WTC11 (cell line): ENCODE data around the gene GSPT1. TPM values are rescaled to one million over a fixed set of nuclear protein-coding genes. Genes with fewer than 3 reads are reported as not detected.
"Not testable (repeated sequence)": the region's sequence is repeated elsewhere in the genome, so short reads cannot be mapped to it uniquely, and the experiment has no call there.

ENCODE experiments used
- ATAC-seq: fragments of 200-7000 bp; cut with Tn5 transposase; 2 replicates; pipeline ENCODE4 v1.10.0; 2021; ENCODE audit warnings: mild to moderate bottlenecking, moderate library complexity
- CTCF ChIA-PET: fragments of 300-600 bp; sonication (Branson Sonifier 250); formaldehyde crosslinking; loops from one replicate; lab custom pipeline; 2021; ENCODE audit warnings: antibody characterized with exemption; lab: Charles Lee
- POLR2A ChIA-PET: fragments of 350-600 bp; sonication (Branson Sonifier 250); formaldehyde crosslinking; loops from one replicate; lab custom pipeline; 2021; ENCODE audit warnings: antibody characterized with exemption; lab: Charles Lee
- DNase-seq: peaks from one replicate; pipeline ENCODE4 v3.0.0; 2021; ENCODE audit warnings: low spot score
- H3K27ac Mint-ChIP-seq: 2 replicates; pipeline ENCODE4 v1.8.0; 2021; ENCODE audit warnings: mixed read lengths
- H3K27me3 Mint-ChIP-seq: 2 replicates; pipeline ENCODE4 v1.8.0; 2021; ENCODE audit warnings: low read depth, mild to moderate bottlenecking, moderate library complexity, mixed read lengths
- H3K36me3 Mint-ChIP-seq: 2 replicates; pipeline ENCODE4 v1.8.0; 2021; ENCODE audit warnings: mixed read lengths
- H3K4me1 Mint-ChIP-seq: 2 replicates; pipeline ENCODE4 v1.8.0; 2022; ENCODE audit warnings: mixed read lengths
- H3K4me3 Mint-ChIP-seq: 2 replicates; pipeline ENCODE4 v1.8.0; 2021; ENCODE audit warnings: mild to moderate bottlenecking, moderate library complexity, mixed read lengths
- H3K9me3 Mint-ChIP-seq: 2 replicates; pipeline ENCODE4 v1.8.0; 2021; ENCODE audit warnings: mixed read lengths
- EMX1 ChIP-seq: fragments of 250-450 bp; sonication (Bioruptor Pico); IDR thresholded peaks from 2 replicates; pipeline ENCODE4 v1.8.0; 2021; ENCODE audit warnings: mild to moderate bottlenecking
- JAZF1 ChIP-seq: fragments of 250-450 bp; sonication (Bioruptor Pico); IDR thresholded peaks from 2 replicates; pipeline ENCODE4 v1.9.0; 2021; ENCODE audit warnings: moderate library complexity, mild to moderate bottlenecking, inconsistent platforms
- JUN ChIP-seq: sonication (generic); formaldehyde crosslinking; IDR thresholded peaks from 2 replicates; pipeline ENCODE4 v1.8.0; 2023; ENCODE audit warnings: mild to moderate bottlenecking, missing genetic modification reagents
- NFE2L1 ChIP-seq: sonication (generic); formaldehyde crosslinking; IDR thresholded peaks from 2 replicates; pipeline ENCODE4 v1.8.1; 2023; ENCODE audit warnings: missing genetic modification reagents
- NR2C2 ChIP-seq: sonication (generic); formaldehyde crosslinking; IDR thresholded peaks from 2 replicates; pipeline ENCODE4 v1.8.0; 2022; ENCODE audit warnings: mild to moderate bottlenecking, missing genetic modification reagents
- PRRX2 ChIP-seq: fragments of 250-450 bp; sonication (Bioruptor Pico); IDR thresholded peaks from 2 replicates; pipeline ENCODE4 v1.8.0; 2021; ENCODE audit warnings: mild to moderate bottlenecking
- RELA ChIP-seq: sonication (generic); formaldehyde crosslinking; IDR thresholded peaks from 2 replicates; pipeline ENCODE4 v1.8.1; 2022; ENCODE audit warnings: missing genetic modification reagents, mild to moderate bottlenecking, borderline replicate concordance
- SMAD3 ChIP-seq: sonication (generic); formaldehyde crosslinking; IDR thresholded peaks from 2 replicates; pipeline ENCODE4 v1.8.0; 2022; ENCODE audit warnings: missing genetic modification reagents, mild to moderate bottlenecking, borderline replicate concordance
- ZNF416 ChIP-seq: fragments of 250-450 bp; sonication (Bioruptor Pico); IDR thresholded peaks from 2 replicates; pipeline ENCODE4 v1.9.0; 2021; ENCODE audit warnings: mild to moderate bottlenecking, inconsistent platforms
- total RNA-seq: library from RNA; stranded (reverse); gene quantifications from 3 replicates; pipeline ENCODE4 v1.2.3, GENCODE V29; 2021
- TF ChIP-seq, protein P1 (sequence below): fragments of 250-450 bp; sonication (Bioruptor Pico); conservative IDR thresholded peaks from 2 replicates; pipeline ENCODE4 v1.9.0; 2021; ENCODE audit warnings: mild to moderate bottlenecking
- TF ChIP-seq, protein P2 (sequence below): fragments of 250-450 bp; sonication (Bioruptor Pico); IDR thresholded peaks from 2 replicates; pipeline ENCODE4 v1.9.0; 2021; ENCODE audit warnings: mild to moderate bottlenecking
- TF ChIP-seq, protein P3 (sequence below): fragments of 250-450 bp; sonication (Bioruptor Pico); IDR thresholded peaks from 2 replicates; pipeline ENCODE4 v1.8.0; 2021; ENCODE audit warnings: mild to moderate bottlenecking
- TF ChIP-seq, protein P4 (sequence below): sonication (generic); formaldehyde crosslinking; IDR thresholded peaks from 2 replicates; pipeline ENCODE4 v1.8.1; 2023; ENCODE audit warnings: mild to moderate bottlenecking, missing genetic modification reagents
- TF ChIP-seq, protein P5 (sequence below): sonication (generic); formaldehyde crosslinking; IDR thresholded peaks from 2 replicates; pipeline ENCODE4 v1.8.1; 2022; ENCODE audit warnings: mild to moderate bottlenecking, missing genetic modification reagents, moderate library complexity, borderline replicate concordance
- TF ChIP-seq, protein P6 (sequence below): sonication (generic); formaldehyde crosslinking; IDR thresholded peaks from 2 replicates; pipeline ENCODE4 v1.8.0; 2022; ENCODE audit warnings: missing genetic modification reagents

The GSPT1 gene
- total RNA-seq, 1 experiment from 2014 or later = 190 TPM

DNA sequence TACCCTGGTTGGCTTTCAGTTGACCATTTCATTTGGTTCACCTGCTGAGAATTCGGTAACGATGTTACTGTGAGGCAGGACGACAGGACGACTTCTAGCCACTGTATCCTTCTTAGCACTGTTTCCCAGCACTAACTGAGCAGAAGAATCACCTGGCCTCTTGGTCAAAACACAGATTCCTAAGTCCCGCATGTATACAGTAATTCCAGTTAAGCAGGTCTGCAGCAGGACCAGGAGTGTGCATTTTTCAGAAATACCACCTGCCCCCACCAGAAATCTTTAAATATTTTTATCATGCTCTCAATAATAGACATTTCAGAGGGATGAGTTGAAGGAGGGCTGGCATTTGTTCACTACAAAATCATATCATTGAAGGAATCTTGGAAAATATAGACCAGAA is 87.1 kb downstream of the GSPT1 start:
- no peak for DNase-seq
- TF ChIP-seq RELA (CRISPR knock-in tag) (no peak), JUN (CRISPR knock-in tag) (no peak), JAZF1 (CRISPR knock-in tag) (no peak), SMAD3 (CRISPR knock-in tag) (no peak), ZNF416 (CRISPR knock-in tag) (no peak), EMX1 (no peak), PRRX2 (CRISPR knock-in tag) (no peak), NR2C2 (no peak), NFE2L1 (CRISPR knock-in tag) (no peak)
- TF ChIP-seq, protein P1, sequence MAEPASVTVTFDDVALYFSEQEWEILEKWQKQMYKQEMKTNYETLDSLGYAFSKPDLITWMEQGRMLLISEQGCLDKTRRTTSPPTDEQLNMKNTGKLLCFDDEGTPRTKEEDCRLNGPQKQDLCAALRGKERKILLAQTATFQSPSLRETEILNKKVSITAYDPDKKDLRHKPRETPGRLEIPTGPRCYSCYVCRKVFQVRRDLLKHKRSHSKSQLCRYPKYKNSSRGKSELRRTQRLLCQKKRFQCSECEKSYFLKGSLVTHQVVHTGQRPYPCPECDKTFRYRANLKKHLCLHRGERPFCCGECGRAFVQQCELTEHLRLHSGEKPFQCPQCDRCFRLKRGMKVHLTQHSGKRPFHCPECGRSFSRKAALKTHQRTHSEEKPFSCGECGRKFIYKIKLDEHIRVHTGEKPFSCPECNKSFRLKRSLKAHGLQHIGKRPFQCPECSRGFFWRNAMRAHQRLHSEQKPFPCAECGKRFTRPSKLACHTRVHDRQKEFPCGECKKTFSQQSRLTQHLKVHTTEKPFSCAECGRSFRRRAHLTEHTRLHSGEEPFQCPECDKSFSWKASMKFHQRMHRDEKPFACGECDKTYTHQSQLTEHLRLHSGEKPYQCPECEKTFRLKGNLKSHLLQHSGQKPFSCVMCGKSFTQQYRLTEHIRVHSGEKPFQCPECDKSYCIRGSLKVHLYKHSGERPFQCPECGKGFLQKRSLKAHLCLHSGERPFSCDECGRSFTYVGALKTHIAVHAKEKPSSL (CRISPR knock-in tag) = no peak
- TF ChIP-seq, protein P2, sequence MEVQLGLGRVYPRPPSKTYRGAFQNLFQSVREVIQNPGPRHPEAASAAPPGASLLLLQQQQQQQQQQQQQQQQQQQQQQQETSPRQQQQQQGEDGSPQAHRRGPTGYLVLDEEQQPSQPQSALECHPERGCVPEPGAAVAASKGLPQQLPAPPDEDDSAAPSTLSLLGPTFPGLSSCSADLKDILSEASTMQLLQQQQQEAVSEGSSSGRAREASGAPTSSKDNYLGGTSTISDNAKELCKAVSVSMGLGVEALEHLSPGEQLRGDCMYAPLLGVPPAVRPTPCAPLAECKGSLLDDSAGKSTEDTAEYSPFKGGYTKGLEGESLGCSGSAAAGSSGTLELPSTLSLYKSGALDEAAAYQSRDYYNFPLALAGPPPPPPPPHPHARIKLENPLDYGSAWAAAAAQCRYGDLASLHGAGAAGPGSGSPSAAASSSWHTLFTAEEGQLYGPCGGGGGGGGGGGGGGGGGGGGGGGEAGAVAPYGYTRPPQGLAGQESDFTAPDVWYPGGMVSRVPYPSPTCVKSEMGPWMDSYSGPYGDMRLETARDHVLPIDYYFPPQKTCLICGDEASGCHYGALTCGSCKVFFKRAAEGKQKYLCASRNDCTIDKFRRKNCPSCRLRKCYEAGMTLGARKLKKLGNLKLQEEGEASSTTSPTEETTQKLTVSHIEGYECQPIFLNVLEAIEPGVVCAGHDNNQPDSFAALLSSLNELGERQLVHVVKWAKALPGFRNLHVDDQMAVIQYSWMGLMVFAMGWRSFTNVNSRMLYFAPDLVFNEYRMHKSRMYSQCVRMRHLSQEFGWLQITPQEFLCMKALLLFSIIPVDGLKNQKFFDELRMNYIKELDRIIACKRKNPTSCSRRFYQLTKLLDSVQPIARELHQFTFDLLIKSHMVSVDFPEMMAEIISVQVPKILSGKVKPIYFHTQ = no peak
- TF ChIP-seq, protein P3, sequence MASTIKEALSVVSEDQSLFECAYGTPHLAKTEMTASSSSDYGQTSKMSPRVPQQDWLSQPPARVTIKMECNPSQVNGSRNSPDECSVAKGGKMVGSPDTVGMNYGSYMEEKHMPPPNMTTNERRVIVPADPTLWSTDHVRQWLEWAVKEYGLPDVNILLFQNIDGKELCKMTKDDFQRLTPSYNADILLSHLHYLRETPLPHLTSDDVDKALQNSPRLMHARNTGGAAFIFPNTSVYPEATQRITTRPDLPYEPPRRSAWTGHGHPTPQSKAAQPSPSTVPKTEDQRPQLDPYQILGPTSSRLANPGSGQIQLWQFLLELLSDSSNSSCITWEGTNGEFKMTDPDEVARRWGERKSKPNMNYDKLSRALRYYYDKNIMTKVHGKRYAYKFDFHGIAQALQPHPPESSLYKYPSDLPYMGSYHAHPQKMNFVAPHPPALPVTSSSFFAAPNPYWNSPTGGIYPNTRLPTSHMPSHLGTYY (CRISPR knock-in tag) = no peak
- TF ChIP-seq, protein P4, sequence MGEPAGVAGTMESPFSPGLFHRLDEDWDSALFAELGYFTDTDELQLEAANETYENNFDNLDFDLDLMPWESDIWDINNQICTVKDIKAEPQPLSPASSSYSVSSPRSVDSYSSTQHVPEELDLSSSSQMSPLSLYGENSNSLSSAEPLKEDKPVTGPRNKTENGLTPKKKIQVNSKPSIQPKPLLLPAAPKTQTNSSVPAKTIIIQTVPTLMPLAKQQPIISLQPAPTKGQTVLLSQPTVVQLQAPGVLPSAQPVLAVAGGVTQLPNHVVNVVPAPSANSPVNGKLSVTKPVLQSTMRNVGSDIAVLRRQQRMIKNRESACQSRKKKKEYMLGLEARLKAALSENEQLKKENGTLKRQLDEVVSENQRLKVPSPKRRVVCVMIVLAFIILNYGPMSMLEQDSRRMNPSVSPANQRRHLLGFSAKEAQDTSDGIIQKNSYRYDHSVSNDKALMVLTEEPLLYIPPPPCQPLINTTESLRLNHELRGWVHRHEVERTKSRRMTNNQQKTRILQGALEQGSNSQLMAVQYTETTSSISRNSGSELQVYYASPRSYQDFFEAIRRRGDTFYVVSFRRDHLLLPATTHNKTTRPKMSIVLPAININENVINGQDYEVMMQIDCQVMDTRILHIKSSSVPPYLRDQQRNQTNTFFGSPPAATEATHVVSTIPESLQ (CRISPR knock-in tag) = no peak
- TF ChIP-seq, protein P5, sequence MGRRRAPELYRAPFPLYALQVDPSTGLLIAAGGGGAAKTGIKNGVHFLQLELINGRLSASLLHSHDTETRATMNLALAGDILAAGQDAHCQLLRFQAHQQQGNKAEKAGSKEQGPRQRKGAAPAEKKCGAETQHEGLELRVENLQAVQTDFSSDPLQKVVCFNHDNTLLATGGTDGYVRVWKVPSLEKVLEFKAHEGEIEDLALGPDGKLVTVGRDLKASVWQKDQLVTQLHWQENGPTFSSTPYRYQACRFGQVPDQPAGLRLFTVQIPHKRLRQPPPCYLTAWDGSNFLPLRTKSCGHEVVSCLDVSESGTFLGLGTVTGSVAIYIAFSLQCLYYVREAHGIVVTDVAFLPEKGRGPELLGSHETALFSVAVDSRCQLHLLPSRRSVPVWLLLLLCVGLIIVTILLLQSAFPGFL (CRISPR knock-in tag) = no peak
- TF ChIP-seq, protein P6, sequence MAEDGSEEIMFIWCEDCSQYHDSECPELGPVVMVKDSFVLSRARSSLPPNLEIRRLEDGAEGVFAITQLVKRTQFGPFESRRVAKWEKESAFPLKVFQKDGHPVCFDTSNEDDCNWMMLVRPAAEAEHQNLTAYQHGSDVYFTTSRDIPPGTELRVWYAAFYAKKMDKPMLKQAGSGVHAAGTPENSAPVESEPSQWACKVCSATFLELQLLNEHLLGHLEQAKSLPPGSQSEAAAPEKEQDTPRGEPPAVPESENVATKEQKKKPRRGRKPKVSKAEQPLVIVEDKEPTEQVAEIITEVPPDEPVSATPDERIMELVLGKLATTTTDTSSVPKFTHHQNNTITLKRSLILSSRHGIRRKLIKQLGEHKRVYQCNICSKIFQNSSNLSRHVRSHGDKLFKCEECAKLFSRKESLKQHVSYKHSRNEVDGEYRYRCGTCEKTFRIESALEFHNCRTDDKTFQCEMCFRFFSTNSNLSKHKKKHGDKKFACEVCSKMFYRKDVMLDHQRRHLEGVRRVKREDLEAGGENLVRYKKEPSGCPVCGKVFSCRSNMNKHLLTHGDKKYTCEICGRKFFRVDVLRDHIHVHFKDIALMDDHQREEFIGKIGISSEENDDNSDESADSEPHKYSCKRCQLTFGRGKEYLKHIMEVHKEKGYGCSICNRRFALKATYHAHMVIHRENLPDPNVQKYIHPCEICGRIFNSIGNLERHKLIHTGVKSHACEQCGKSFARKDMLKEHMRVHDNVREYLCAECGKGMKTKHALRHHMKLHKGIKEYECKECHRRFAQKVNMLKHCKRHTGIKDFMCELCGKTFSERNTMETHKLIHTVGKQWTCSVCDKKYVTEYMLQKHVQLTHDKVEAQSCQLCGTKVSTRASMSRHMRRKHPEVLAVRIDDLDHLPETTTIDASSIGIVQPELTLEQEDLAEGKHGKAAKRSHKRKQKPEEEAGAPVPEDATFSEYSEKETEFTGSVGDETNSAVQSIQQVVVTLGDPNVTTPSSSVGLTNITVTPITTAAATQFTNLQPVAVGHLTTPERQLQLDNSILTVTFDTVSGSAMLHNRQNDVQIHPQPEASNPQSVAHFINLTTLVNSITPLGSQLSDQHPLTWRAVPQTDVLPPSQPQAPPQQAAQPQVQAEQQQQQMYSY (CRISPR knock-in tag) = no peak
- TF ChIP-seq, all 79 proteins: peak for 0
- Mint-ChIP-seq H3K4me1 (no peaks in the 10 kb centered on the region), H3K27me3 (no peaks in the 10 kb centered on the region; the same call in 1 of the 2 replicates), H3K36me3 (no peaks in the 10 kb centered on the region), H3K27ac (no peak overlapping the region), H3K4me3 (no peak overlapping the region), H3K9me3 (no peaks in the 10 kb centered on the region)
- no peak for ATAC-seq
- ChIA-PET POLR2A (interaction anchor here (0.6 to 0.7 kb wide), 4 partner anchors 28 to 659 kb away, joined by 3 to 5 read pairs (median 3); no protein-coding TSS in a partner anchor), CTCF (no interaction called here)

DNA sequence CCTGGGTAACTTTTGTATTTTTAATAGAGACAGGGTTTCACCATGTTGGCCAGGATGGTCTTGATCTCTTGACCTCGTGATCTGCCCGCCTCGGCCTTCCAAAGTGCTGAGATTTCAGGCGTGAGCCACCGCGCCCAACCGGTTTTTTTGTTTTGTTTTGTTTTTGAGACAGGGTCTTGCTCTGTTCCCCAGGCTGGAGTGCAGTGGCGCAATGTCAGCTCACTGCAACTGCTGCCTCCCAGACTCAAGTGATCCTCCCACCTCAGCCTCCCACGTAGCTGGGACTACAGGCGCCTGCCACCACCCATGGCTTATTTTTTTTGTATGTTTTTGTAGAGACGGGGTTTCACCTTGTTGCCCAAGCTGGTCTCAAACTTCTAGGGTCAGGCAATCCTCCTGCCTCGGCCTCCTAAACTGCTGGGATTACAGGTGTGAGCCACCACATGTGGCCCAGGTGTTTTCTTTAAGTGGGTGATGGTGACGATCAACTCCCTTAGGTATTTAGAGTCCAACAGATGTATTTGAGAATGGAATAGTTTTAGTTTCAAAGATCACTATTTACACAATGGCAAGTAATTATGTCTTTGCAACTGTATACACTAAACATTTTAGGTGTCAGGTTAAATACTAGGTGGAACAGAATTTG is 90.1 kb downstream of the GSPT1 start:
- POLR2A ChIA-PET, H3K4me1 Mint-ChIP-seq, ATAC-seq, H3K27ac Mint-ChIP-seq, DNase-seq, H3K36me3 Mint-ChIP-seq, H3K9me3 Mint-ChIP-seq, H3K4me3 Mint-ChIP-seq, H3K27me3 Mint-ChIP-seq, CTCF ChIA-PET: not testable (repeated sequence)
